Measurements from ENCODE around the gene F3.

GRCh38 chr1:94549706-94550105 lies 8.1 kb upstream of the F3 start:
- TF ChIP-seq CTCF (IDR thresholded peaks at IDR 0.05 in 8 of 11, conservative IDR thresholded peaks at IDR 0.05 in 3 of 11), result no peak
- no peak for TF ChIP-seq POLR2AphosphoS5 (IDR thresholded peaks at IDR 0.05)
